T follicular helper cell (primary cell): ENCODE measurements around the gene PRXL2A.
A peak's percentile ranks its signal among the peaks of the same experiment; 100 is the strongest.

ENCODE experiments used
- DNase-seq: peaks from one replicate; pipeline ENCODE4 v3.0.0-alpha.2; 2020; ENCODE audit warnings: low read depth

Gene PRXL2A

GRCh38 chr10:80461208-80462183 is 53.1 kb downstream of the PRXL2A start:
- no peak for DNase-seq

- DNase-seq = no peak
These were observed 54.1 kb downstream of the PRXL2A start for GRCh38 chr10:80462299-80462980.

GRCh38 chr10:80462981-80463741 is 54.8 kb downstream of the PRXL2A start:
- no peak for DNase-seq

DNA sequence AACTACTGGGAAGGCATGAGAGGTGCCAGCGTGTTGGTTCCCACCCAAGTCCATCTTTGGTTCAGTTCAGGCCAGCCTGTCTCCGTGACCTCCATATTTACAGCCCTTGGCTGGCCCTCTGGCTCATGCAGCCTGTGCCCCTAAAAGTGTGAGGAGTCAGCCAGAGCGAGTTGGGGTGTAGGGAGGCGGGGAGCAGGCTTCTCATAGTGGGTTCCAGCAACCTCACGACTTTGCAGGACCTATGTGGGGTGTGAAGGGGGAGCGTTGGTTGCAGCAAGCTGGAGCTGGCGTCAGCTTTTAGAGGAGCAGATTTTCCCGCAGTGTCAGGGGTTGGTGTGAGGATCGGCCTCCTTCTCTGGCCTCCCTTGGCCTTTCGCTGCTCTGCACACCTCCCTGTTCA is 55.5 kb downstream of the PRXL2A start:
- no peak for DNase-seq

- no peak for DNase-seq
These were observed 56.5 kb downstream of the PRXL2A start for GRCh38 chr10:80464557-80465450.

- DNase-seq = no peak
These were observed 57.1 kb downstream of the PRXL2A start for GRCh38 chr10:80465451-80465835.

DNA sequence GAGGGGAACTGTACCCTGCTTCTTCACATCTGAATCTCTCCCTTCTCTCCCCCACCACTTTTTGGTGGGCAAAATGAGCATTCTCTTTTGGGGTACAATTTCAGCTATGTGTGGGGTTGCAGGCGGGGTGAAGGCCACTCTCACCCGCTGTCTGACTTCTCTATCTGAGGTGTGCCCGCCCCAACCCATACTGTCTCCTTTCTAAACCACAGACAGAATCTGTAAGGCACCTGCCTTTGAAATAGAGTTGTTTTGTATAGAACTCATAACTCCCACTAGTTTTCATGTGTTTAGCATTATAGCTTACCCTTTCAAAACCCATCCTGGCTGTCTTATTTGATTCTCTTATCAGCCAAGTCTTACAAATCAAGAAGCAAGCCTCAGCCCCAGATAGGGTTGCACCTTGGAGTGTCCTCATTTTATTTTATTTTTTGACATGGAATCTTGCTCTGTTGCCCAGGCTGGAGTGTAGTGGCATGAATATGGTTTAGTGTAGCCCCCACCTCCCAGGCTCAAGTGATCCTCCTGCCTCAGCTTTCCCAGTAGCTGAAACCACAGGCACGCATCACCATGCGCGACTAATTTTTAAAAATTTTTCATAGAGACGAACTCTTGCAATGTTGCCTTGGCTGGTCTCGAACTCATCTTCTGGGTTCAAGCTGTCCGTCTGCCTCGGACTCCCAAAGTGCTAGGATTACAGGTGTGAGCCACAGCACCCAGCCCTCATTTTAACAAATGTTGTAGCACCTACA is 57.7 kb downstream of the PRXL2A start:
- peak; percentile 53 for DNase-seq

DNA sequence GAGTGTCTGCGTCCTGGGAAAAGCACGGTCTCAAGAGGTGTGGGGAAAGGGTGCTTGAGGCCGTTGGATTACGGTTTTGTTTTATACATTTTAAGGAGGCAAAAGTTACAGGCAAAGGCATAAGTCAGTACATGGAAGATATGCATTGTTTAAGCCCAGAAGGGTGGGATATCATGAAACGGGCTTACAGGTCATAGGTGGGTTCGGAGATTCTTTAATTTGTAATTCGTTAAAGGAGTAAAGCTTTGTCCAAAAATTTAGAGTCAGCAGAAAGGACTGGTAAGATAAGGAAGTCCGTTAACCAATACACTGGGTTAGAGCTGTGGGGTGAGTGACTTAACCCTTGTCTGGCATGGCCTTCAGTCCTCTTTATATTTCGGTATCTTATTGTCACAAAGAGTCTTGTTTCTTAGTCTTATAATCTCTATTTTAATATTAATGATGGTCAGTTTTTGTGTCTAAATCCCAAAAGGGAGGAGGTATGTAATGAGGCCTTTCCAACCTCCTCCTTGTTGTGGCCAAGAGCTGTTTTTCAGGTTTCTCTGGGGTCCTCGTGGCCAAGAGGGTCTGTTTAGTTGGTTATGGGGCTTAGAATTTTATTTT is 58.5 kb downstream of the PRXL2A start:
- no peak for DNase-seq

- DNase-seq = peak; percentile 39
These were observed 59.7 kb downstream of the PRXL2A start for GRCh38 chr10:80468002-80468401.

- DNase-seq = no peak
These were observed 60.6 kb downstream of the PRXL2A start for GRCh38 chr10:80468806-80469421.

GRCh38 chr10:80470266-80470665 is 61.9 kb downstream of the PRXL2A start:
- DNase-seq = no peak

DNA sequence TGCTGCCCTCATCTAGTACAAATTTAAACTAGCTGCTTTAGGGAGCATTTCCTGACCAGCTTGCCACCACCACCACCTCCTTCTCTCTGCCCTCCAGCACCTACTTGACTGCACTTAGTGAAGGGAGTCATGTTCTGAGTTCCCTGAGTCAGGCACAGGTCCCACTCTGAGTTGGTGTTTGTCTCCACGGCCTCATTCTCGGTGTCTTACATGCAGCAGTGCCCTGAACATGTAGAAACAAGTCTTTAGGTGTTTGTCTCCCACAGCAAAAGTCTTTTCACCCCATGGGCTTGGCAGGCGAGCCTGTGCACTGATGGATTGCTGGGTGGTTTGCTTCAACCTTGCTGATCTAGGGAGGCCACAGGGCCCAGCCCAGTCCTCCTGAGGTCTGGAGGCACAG is 62.6 kb downstream of the PRXL2A start:
- no peak for DNase-seq

- DNase-seq = no peak
These were observed 63.4 kb downstream of the PRXL2A start for GRCh38 chr10:80471715-80472233.

DNA sequence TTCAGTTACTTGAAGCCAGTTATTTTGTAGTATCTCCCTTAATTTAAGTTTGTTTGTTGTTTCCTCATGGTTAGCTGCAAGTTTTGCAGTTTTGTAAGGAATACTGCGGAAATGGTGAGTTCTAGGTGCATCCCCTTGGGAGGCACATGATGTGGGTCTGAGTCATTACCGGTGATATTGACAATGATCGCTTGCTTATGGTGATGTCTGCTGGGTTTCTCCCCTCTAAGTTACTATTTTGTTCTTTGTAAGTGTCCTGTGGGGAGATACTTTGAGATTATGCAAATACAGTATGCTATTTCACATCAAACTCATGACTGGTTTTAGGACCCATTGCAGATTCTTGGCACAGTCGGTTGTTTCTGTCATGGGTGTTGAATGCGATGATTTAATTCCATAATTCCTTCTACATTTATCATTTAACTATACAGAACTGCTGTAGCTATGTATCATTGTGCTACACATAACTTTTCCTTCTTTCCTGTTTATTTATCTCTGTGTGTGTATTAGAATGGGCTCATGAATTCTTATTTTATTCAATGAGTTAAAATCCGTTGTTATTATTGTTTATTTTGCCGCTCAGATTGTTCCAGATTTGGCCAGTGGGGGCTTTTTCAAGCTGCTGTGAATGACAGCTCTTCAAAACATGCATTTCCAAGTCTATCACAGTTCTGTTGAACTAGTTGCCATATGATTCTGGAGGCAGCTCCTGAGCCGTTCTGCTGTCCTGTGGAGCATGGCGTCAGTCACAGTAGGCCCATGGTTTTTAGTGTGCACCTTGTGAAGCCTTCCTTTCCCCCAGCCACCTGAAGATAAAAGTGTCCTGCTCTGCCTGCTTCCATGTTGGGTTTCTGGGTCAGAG is 64.1 kb downstream of the PRXL2A start:
- peak; percentile 34 for DNase-seq

GRCh38 chr10:80473096-80473657 is 64.8 kb downstream of the PRXL2A start:
- DNase-seq = no peak

- no peak for DNase-seq
These were observed 65.6 kb downstream of the PRXL2A start for GRCh38 chr10:80473692-80474596.

- no peak for DNase-seq
These were observed 66.2 kb downstream of the PRXL2A start for GRCh38 chr10:80474597-80474910.
